ENCODE measurements around the gene NUDT4.
"Not testable (repeated sequence)": the region's sequence is repeated elsewhere in the genome, so short reads cannot be mapped to it uniquely, and the experiment has no call there.

NUDT4 gene

GRCh38 chr12:93390031-93390430 lies 12.3 kb downstream of the NUDT4 start:
- no peaks in the 10 kb centered on the region for H3K27me3 ChIP-seq (ENCODE audit: control insufficient read depth, insufficient read depth, low read length)
- H3K4me3 ChIP-seq (ENCODE audit: low read length) = no peak overlapping the region
- no peaks in the 10 kb centered on the region for H3K9me3 ChIP-seq (ENCODE audit: control insufficient read depth, low read length)
- H3K36me3 ChIP-seq (ENCODE audit: control insufficient read depth, insufficient read depth, low read length) = no peaks in the 10 kb centered on the region
- no peak overlapping the region for H3K9ac ChIP-seq (ENCODE audit: low read length)
- no peaks in the 10 kb centered on the region for H3K4me1 ChIP-seq (ENCODE audit: control insufficient read depth, insufficient read depth, low read length)

- Histone ChIP-seq H3K9me3 (ENCODE audit: control insufficient read depth, low read length) (no peaks in the 10 kb centered on the region), H3K36me3 (ENCODE audit: control insufficient read depth, insufficient read depth, low read length) (no peaks in the 10 kb centered on the region), H3K4me3 (ENCODE audit: low read length) (no peak overlapping the region), H3K27me3 (ENCODE audit: control insufficient read depth, insufficient read depth, low read length) (no peaks in the 10 kb centered on the region), H3K4me1 (ENCODE audit: control insufficient read depth, insufficient read depth, low read length) (no peaks in the 10 kb centered on the region), H3K9ac (ENCODE audit: low read length) (no peak overlapping the region)
Observed at GRCh38 chr12:93390549-93391297, 13.0 kb downstream of the NUDT4 start.

GRCh38 chr12:93393425-93393824 lies 15.7 kb downstream of the NUDT4 start:
- no peaks in the 10 kb centered on the region for H3K27me3 ChIP-seq (ENCODE audit: control insufficient read depth, insufficient read depth, low read length)
- H3K9ac ChIP-seq (ENCODE audit: low read length) = no peak overlapping the region
- no peak overlapping the region for H3K4me3 ChIP-seq (ENCODE audit: low read length)
- no peaks in the 10 kb centered on the region for H3K36me3 ChIP-seq (ENCODE audit: control insufficient read depth, insufficient read depth, low read length)
- peaks cover 7% of the 10 kb centered on the region for H3K4me1 ChIP-seq (ENCODE audit: control insufficient read depth, insufficient read depth, low read length)
- H3K9me3 ChIP-seq (ENCODE audit: control insufficient read depth, low read length) = no peaks in the 10 kb centered on the region

- Histone ChIP-seq H3K9ac (ENCODE audit: low read length) (no peak overlapping the region), H3K27me3 (ENCODE audit: control insufficient read depth, insufficient read depth, low read length) (no peaks in the 10 kb centered on the region), H3K36me3 (ENCODE audit: control insufficient read depth, insufficient read depth, low read length) (no peaks in the 10 kb centered on the region), H3K9me3 (ENCODE audit: control insufficient read depth, low read length) (no peaks in the 10 kb centered on the region), H3K4me1 (ENCODE audit: control insufficient read depth, insufficient read depth, low read length) (peaks cover 7% of the 10 kb centered on the region), H3K4me3 (ENCODE audit: low read length) (no peak overlapping the region)
Observed at GRCh38 chr12:93397412-93397811, 19.7 kb downstream of the NUDT4 start.

GRCh38 chr12:93399183-93399863 lies 21.6 kb downstream of the NUDT4 start:
- not testable (repeated sequence) for H3K4me3 ChIP-seq (ENCODE audit: low read length); H3K4me1 ChIP-seq (ENCODE audit: control insufficient read depth, insufficient read depth, low read length); H3K27me3 ChIP-seq (ENCODE audit: control insufficient read depth, insufficient read depth, low read length); H3K9me3 ChIP-seq (ENCODE audit: control insufficient read depth, low read length); H3K36me3 ChIP-seq (ENCODE audit: control insufficient read depth, insufficient read depth, low read length); H3K9ac ChIP-seq (ENCODE audit: low read length)

GRCh38 chr12:93402333-93403311 lies 24.9 kb downstream of the NUDT4 start:
- H3K4me3 ChIP-seq (ENCODE audit: low read length) = no peak overlapping the region
- no peak overlapping the region for H3K9ac ChIP-seq (ENCODE audit: low read length)
- H3K36me3 ChIP-seq (ENCODE audit: control insufficient read depth, insufficient read depth, low read length) = peaks cover 5% of the 10 kb centered on the region
- no peaks in the 10 kb centered on the region for H3K27me3 ChIP-seq (ENCODE audit: control insufficient read depth, insufficient read depth, low read length)
- no peaks in the 10 kb centered on the region for H3K9me3 ChIP-seq (ENCODE audit: control insufficient read depth, low read length)
- H3K4me1 ChIP-seq (ENCODE audit: control insufficient read depth, insufficient read depth, low read length) = peaks cover 4% of the 10 kb centered on the region

GRCh38 chr12:93403988-93404803 lies 26.5 kb downstream of the NUDT4 start:
- no peaks in the 10 kb centered on the region for H3K9me3 ChIP-seq (ENCODE audit: control insufficient read depth, low read length)
- H3K9ac ChIP-seq (ENCODE audit: low read length) = no peak overlapping the region
- H3K4me1 ChIP-seq (ENCODE audit: control insufficient read depth, insufficient read depth, low read length) = peaks cover 4% of the 10 kb centered on the region
- H3K4me3 ChIP-seq (ENCODE audit: low read length) = no peak overlapping the region
- peaks cover 6% of the 10 kb centered on the region for H3K36me3 ChIP-seq (ENCODE audit: control insufficient read depth, insufficient read depth, low read length)
- no peaks in the 10 kb centered on the region for H3K27me3 ChIP-seq (ENCODE audit: control insufficient read depth, insufficient read depth, low read length)

GRCh38 chr12:93404961-93405849 lies 27.5 kb downstream of the NUDT4 start:
- peaks cover 4% of the 10 kb centered on the region for H3K4me1 ChIP-seq (ENCODE audit: control insufficient read depth, insufficient read depth, low read length)
- H3K4me3 ChIP-seq (ENCODE audit: low read length) = no peak overlapping the region
- no peak overlapping the region for H3K9ac ChIP-seq (ENCODE audit: low read length)
- H3K36me3 ChIP-seq (ENCODE audit: control insufficient read depth, insufficient read depth, low read length) = peaks cover 6% of the 10 kb centered on the region
- no peaks in the 10 kb centered on the region for H3K27me3 ChIP-seq (ENCODE audit: control insufficient read depth, insufficient read depth, low read length)
- H3K9me3 ChIP-seq (ENCODE audit: control insufficient read depth, low read length) = no peaks in the 10 kb centered on the region

GRCh38 chr12:93407054-93407962 lies 29.6 kb downstream of the NUDT4 start:
- Histone ChIP-seq H3K36me3 (ENCODE audit: control insufficient read depth, insufficient read depth, low read length) (peaks cover 6% of the 10 kb centered on the region), H3K9ac (ENCODE audit: low read length) (no peak overlapping the region), H3K4me1 (ENCODE audit: control insufficient read depth, insufficient read depth, low read length) (peaks cover 13% of the 10 kb centered on the region), H3K27me3 (ENCODE audit: control insufficient read depth, insufficient read depth, low read length) (no peaks in the 10 kb centered on the region), H3K4me3 (ENCODE audit: low read length) (no peak overlapping the region), H3K9me3 (ENCODE audit: control insufficient read depth, low read length) (no peaks in the 10 kb centered on the region)

GRCh38 chr12:93407963-93408283 lies 30.2 kb downstream of the NUDT4 start:
- Histone ChIP-seq H3K27me3 (ENCODE audit: control insufficient read depth, insufficient read depth, low read length) (no peaks in the 10 kb centered on the region), H3K4me1 (ENCODE audit: control insufficient read depth, insufficient read depth, low read length) (peaks cover 17% of the 10 kb centered on the region), H3K9ac (ENCODE audit: low read length) (no peak overlapping the region), H3K36me3 (ENCODE audit: control insufficient read depth, insufficient read depth, low read length) (peaks cover 6% of the 10 kb centered on the region), H3K9me3 (ENCODE audit: control insufficient read depth, low read length) (no peaks in the 10 kb centered on the region), H3K4me3 (ENCODE audit: low read length) (no peak overlapping the region)

Measured in mucosa of stomach (tissue), 1 donor.